CD4-positive, alpha-beta T cell treated with Interleukin-4 for 1 hour (primary cell): ENCODE data around the gene PRDM10.
"Not testable (repeated sequence)": the region's sequence is repeated elsewhere in the genome, so short reads cannot be mapped to it uniquely, and the experiment has no call there.

Experiments used
- DNase-seq, 2 donors: peaks; one replicate each; pipeline ENCODE4 v3.0.0-alpha.2; 2020 to 2022

The PRDM10 gene, protein sequence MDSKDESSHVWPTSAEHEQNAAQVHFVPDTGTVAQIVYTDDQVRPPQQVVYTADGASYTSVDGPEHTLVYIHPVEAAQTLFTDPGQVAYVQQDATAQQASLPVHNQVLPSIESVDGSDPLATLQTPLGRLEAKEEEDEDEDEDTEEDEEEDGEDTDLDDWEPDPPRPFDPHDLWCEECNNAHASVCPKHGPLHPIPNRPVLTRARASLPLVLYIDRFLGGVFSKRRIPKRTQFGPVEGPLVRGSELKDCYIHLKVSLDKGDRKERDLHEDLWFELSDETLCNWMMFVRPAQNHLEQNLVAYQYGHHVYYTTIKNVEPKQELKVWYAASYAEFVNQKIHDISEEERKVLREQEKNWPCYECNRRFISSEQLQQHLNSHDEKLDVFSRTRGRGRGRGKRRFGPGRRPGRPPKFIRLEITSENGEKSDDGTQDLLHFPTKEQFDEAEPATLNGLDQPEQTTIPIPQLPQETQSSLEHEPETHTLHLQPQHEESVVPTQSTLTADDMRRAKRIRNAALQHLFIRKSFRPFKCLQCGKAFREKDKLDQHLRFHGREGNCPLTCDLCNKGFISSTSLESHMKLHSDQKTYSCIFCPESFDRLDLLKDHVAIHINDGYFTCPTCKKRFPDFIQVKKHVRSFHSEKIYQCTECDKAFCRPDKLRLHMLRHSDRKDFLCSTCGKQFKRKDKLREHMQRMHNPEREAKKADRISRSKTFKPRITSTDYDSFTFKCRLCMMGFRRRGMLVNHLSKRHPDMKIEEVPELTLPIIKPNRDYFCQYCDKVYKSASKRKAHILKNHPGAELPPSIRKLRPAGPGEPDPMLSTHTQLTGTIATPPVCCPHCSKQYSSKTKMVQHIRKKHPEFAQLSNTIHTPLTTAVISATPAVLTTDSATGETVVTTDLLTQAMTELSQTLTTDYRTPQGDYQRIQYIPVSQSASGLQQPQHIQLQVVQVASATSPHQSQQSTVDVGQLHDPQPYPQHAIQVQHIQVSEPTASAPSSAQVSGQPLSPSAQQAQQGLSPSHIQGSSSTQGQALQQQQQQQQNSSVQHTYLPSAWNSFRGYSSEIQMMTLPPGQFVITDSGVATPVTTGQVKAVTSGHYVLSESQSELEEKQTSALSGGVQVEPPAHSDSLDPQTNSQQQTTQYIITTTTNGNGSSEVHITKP

DNA sequence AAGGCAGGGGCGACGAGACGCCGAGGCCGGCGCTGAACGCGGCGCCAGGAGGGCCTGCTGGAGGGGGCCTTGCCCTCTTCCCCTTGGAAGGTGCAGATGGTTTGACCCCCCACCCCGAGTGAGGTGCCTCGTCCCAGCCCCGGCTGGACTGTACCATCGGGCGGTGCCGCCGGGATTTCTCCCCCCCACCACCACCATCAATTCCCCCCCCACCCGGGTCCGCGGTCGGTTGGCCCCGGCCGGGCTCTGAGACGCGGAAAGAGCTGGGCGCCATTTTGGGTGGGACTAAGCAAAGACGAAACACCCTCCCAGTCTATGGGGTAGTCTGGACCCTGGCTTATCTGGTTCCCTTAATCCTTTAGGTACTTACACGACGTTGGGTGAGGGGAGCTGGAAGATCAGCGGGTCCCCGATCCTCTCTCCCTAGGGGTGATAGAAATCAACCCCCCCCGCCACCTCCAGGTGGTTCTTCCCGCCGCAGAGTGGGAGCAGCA, at the start of gene PRDM10:
Gene PRDM10 (minus strand): TSS at position 484 of the 494 bp plus-strand sequence. CDS start 41,871 bp downstream, outside the sequence.
- peak; percentile 93 to 96 for DNase-seq

DNA sequence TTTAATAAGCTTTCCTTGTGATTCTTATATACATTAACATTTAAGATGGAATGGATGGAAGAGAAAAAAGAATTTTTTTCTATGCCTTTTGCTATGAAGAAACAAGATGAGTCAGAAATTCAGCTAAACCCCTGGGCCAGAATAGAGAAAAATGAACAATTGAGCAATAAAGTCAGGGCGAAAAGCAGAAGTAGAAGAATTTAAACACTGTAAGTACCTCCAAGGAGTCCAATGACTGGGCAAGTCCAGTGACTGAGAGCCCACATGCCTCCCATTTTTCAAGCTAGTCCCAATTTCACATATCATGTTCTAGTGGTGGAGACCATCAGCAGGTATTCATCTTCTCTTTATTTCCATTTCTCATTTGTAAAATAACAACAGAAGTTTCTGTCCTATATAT, 48.4 kb upstream of the PRDM10 start:
- peak in 1 of 2 donors; percentile 39 for DNase-seq

DNA sequence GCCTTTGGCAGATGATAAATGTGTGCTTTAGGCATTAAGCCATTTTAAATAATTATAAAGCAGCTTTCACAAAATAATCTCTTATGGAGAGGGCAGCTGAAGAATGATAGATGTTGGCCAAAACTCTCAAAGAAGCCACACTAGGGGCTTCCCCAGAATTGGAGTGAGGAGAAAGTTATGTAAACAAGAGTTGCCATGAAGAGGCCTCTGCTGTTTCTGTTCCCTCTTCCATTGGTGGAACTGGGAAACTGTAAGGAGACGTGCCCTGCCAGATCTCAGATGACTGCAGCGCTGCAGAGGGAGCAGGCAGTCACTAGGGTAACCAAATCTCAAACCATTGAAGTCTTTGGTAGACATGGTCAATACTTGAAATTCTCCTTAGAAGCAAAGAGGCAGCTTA, 47.6 kb upstream of the PRDM10 start:
- peak in 1 of 2 donors; percentile 47 for DNase-seq

DNA sequence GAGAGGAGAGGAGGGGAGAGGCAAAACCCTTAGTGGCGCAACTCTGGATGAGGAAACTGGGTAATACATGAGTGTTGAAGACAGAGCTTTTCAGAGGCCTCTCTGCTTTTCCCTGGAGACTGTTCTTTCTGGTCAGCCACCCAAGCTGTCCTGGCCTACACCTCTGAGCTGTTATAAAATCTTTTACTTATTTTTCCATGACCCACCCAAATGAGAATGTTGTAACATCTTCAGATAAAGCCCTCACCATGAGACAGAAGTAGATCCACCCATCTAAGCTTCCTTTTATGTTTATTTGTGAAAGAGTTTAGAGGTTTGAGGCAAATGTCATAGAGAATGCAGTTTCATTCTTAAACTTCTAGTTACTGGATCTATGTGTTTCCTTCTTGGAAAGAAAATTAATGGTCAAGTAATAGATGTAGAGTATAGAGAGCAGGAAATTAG, 46.7 kb upstream of the PRDM10 start:
- peak in 1 of 2 donors; percentile 19 for DNase-seq

DNA sequence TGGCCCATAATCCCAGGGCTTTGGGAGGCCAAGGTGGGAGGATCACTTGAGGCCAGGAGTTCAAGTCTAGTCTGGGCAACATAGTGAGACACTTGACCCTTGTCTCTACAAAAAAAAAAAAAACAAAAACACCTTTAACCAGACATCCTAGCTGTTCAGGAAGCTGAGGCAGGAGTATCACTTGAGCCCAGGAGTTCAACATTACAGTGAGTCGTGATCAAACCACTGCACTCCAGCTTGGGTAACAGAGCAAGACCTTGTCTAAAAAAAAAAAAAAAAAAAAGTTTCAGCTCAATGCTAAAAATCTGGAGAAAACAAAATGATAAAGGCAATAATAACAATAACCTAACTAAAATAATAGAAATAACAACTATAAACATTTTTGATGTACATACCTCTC, 44.5 kb upstream of the PRDM10 start:
- no peak for DNase-seq

DNA sequence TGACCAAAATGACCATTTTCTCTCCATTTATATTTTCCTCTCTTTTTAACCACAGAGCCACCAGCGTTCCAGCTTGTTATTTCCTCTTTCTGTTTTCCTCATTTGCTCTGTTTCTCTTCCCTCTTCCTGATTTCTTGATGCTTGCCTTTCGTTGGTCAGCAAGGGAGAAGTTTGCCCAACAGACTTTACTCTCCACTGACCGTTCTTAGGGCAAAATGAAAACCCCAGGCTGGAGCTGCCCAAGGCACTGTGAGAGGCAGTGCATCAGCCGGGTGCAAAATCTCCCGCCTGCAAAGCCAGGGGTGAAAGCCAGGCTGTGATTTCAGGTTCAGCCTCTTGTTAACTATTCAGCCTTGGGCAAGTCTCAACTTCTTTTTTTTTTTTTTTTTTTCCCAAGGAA, 40.9 kb upstream of the PRDM10 start:
- DNase-seq = peak in 1 of 2 donors; percentile 15

DNA sequence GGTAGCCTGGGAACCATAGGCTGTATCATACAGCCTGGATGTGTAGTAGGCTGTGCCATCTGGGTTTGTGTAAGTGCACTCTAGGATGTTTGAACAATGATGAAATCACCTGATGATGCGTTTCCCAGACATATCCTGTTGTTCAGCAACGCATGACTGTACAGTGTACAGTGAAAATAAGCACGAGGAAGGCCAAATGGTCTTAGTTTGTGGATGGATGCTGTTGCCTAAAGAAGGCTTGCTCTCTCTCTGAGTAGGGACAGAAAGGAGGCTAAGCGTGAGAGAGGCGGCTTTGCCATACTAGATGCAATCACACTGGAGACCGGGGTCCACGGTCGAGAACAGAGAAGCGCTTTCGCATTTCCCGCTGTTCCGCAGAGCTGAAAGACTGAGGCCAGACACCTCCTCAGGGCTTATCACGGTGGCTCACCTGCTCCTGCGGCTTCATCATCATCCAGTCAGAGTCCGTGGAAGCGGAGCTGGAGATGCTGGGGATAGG, 39.5 kb upstream of the PRDM10 start:
- DNase-seq = peak in 1 of 2 donors; percentile 44

DNA sequence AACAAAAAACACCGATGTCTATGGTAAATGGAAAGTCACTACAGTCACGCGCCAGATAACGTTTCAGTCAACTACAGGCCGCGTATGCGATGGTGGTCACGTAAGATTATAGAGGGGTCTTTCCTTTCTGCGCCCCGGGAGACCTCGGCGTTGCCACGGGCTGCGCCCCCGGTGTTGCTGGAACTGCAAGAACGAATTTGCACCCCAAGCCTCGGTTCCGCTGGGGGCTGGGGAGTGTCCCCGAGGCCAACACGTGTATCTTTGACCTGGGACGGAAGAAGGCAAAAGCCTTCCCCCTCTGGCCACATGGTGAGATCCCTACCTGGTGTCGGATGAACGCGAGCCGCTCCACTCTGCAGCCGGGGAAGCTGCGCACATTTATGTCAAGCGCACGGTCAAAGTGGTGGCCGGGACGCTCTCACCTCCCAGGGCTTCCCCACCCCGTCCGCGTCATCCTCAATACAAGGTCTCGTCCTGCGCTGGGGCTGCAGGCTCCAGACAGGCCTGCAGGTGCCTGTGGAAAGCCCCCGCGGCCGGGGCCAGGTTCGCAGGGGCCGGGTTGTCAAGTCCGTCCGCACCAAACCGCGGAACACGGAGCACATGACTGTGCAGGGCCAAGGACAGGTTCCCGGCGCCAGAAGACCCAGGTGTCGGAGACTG, 37.8 kb upstream of the PRDM10 start:
- DNase-seq = no peak

DNA sequence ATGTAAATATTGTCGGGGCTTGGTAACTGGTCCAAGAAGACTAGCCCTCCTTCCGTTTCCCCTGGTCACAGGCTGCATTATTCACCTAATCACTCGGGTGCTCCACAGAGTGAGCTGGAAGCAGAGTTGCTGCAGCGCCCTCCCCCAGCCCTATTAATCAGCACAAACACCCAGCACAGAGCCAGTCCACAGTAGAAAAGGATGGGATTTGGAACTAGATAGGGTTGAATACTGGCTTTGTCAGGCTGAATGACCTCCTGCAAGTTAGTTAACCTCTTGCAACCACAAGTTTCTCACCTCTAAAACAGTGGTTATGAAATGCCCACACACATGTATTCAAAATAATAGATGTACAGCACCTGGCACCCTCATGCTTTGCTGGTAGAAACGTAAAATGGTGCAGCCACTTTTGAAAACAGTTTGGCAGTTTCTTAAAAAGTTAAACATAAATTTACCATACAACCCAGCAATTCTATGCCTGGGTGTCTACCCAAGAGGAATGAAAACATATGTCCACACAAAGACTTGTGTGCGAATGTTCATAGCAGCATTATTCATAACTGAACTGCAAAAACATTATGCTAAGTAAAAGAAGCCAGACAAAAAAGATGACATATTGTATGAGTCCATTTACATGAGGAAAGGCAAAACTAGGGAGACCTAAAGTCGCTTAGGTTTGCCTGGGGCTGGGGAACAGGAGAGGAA, 35.4 kb upstream of the PRDM10 start:
- no peak for DNase-seq

DNA sequence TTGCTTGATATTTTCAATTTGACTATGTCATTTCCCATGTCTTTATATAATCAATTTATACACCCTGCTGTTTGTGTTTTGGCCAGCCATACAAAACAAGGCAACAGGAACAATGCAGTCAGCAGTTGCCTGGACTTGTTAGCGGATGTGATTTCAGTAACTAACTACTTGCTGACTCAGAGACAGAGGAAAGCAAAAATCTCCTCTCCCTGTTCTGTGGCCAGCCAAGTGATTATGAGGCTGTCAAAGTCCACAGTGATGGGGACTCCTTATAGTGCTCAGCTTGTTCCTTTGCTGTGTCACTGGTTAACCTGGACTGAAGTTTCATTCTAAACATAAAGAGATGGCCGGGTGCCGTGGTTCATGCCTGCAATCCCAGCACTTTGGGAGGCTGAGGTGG, 34.4 kb upstream of the PRDM10 start:
- DNase-seq = no peak

DNA sequence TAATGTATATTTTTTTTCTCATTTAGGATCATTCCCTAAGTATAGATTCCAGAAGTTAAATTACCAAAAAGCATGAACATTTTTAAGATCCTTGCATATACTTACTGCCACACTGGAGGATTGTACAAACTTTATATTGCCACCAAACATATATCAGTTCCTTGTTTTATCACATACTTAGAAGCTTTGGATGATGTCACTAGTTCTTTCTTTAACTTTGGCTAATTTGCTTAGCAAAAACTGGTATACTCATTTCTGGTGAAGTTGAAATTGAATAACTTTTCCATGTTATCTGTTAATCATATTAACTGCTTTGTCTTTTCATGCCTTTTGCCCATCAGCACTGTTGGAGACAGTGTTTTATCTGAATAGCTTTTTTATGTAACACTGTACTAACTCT, 31.6 kb upstream of the PRDM10 start:
- no peak for DNase-seq

DNA sequence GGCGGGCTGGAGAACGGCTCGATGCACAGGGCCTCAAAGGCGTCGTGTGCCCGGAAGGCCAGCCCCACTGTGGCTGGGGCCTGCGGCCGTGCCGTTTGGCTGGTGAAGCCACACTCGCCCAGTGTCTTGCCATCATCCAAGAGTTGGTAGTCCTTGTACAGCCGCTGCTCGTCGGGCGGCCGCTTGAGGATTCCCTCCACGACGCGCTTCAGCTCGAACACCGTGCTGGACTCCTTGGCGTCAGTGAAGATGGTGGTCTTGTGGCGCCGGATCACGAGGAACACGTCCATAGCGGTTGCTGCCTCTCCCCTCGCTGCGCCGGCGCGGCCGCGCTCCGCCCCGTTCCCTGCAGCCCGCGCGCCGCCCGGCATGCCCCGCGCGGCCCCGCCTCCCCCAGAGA, 30.3 kb upstream of the PRDM10 start:
- no peak for DNase-seq

DNA sequence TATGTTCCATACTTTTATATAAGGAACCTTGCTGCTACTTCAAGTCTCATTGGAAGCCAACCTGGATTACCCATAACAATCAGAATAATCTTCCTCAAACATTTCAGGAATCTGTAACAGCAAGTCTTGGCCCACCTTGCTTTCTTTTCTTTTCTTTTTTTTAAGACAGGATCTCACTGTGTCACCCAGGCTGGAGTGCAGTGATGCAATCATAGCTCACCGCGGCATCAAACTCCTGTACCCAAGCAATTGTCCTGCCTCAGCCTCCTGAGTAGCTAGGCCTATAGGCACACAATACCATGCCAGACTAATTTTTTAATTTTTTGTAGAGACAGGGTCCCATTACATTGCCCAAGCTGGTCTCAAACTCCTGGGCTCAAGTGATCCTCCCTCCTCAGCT, 29.3 kb upstream of the PRDM10 start:
- DNase-seq = no peak

DNA sequence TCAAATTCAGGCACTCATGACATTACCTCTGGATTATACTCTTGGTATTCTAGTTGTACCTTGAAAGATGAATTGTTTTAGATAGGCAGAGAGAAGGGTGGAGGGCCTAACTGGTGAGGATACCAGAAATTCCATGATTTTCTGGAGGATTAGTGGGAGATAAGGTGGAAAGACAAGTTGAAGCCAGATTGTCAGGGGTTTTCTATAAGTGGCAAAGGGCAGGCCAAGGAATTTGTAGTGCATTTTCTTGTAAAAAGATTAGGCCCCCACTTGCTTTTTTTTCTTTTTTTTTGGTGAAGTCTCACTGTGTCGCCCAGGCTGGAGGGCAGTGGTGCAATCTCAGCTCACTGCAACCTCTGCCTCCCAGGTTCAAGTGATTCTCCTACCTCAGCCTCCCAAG, 28.4 kb upstream of the PRDM10 start:
- no peak for DNase-seq

DNA sequence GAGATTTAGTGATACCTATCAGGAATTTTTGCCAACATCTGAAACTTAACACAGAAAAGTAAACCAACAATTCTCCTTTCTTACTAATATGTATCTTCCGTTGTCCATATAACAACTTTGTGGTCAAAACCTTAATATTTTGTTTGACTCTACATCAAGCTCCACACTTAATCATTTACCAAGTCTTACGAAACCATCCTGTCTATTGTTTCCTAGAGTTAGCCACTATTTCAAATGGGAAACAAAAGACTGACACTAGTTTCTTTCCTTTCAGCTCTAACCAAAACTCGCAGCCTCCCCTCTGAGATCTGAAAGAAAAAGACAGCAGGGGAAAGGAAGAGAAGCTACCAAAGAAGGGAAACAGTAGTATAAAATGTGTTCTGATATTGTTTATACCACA, 26.5 kb upstream of the PRDM10 start:
- no peak for DNase-seq

DNA sequence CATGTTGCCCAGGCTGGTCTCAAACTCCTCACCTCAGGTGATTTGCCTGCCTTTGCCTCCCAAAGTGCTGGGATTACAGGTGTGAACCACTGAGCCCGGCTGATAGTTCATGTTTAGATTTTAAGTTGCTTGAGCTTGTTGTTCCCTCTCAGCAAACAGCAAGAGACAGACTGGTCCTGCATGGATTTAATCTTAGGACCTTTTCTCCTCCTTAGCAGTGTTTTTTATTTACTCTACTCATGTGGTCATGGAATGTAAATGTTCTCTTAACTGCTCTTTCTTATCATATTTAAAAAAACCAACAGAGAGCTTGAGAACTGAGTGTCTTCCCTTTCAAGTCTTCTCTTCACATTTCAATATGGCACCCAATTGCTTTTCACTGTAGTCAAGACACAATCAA, 22.7 kb upstream of the PRDM10 start:
- no peak for DNase-seq

DNA sequence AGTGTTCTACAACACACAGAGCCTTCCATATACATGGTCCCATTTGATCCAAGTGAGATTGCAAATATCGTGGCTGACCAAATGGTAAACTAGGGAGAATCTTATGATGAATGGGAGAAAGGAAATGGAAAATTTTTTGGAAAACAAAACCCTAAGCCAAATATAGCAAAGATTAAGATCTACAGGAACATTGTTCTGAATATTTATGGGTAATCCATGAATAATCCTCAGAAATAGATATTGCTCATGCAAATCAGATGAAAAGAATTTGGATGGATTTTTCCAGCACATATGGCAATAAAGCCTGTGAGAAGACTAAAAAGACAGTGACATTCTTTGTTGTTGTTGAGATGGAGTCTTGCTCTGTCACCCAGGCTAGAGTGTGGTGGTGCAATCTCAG, 21.7 kb upstream of the PRDM10 start:
- DNase-seq = no peak

DNA sequence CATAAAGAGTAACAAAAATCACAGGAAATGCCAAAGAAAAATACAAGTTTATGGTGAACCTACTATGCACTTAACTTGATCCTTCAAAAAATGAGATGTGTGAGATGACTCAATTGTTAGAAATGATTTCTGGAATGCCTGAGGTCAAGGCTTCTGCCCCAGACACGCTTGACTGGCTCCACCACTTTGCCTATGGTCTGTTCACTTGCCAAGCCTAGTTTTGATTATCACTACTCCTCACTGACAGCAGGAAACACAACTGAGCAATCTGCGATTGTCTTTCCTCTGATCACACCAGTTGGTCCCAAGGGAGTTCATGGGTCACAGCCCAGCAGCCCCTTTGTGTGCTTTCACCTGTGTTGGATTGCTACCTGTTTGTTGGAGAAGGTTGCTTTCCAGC, 20.6 kb upstream of the PRDM10 start:
- DNase-seq = peak in 1 of 2 donors; percentile 31

DNA sequence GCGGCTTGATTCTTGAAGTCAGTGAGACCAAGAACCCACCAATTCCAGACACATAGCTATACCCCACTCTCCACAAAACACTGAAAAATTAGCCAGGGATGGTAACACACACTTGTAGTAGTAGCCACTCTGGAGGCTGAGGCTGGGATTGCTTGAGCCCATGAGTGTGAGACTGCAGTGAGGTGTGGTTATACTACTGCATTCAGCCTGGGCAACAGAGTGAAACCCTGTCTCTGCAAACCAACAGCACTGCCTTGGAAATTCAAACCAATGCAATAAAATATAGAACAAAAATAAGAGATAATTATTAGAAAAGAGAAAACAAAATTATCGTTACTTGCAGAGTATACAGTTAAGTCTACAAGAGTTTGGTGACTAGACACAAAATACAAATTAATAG, 20.2 kb upstream of the PRDM10 start:
- no peak for DNase-seq

DNA sequence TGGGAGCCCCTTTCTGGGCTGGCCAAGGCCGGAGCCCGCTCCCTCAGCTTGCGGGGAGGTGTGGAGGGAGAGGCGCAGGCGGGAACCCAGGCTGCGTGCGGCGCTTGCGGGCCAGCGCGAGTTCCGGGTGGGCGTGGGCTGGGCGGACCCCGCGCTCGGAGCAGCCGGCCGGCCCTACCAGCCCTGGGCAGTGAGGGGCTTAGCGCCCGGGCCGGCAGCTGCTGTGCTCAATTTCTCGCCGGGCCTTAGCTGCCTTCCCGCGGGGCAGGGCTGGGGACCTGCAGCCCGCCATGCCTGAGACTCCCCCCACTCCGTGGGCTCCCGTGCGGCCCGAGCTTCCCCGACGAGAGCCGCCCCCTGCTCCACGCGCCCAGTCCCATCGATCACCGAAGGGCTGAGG, 19.0 kb upstream of the PRDM10 start:
- DNase-seq = not testable (repeated sequence)

DNA sequence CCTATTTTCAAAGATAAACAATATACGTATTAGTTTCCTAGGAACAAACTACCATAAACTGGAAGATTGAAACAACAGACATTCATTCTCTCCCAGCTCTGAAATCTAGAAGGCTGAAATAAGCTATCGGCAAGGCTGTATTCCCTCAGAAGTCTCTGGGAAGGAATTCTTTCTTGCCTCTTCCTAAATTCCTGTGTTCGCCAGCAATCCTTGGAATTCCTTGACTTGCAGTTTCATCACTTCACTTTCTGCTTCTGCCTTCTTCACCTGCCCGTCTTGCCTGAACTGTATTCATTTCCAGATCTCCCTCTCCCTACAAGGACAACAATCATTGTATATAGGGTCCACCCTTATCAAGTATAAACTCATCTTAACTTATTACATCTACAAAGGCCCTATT, 17.7 kb upstream of the PRDM10 start:
- no peak for DNase-seq

DNA sequence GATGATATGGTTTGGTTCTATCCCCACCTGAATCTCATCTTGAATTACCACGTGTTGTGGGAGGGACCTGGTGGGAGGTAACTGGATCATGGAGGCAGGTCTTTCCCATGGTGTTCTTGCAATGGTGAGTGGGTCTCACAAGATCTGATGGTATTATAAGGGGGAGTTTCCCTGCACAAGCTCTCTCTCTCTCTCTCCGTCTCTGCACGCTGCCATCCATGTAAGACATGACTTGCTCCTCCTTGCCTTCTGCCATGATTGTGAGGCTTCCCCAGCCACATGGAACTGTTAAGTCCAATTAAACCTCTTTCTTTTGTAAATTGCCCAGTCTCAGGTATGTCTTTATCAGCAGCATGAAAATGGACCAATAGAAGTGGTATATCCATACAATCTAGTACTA, 13.2 kb upstream of the PRDM10 start:
- not testable (repeated sequence) for DNase-seq
